SKM-1 treated with dmso at 0.1 percent for 144 hours (cell line): ENCODE results near the gene AKR1A1.

Experiments
- DNase-seq: peaks from one replicate; lab custom pipeline; 2025; ENCODE audit not compliant: unreplicated experiment; lab: John Stamatoyannopoulos, UW

AKR1A1 gene

GRCh38 chr1:45615885-45616284 lies 65.3 kb downstream of the AKR1A1 start:
- DNase-seq, result no peak

DNA sequence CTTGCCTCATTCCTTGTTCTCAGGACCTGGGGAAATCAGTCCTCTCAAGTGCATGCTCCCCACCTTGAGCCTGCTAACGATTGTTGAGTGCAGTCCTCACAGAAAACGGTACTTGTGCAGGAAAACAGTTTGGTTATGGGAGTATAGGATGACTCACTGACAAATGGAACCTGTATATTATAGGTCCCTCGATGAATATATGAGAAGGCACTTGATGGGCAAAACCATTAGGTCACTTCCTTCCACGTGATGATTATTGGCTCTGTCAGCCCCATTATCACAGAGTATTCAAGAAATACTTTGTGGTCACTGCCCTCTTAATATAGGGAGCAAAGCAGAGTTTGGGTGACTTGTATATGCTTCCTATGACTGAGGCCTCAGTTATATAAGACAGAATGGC lies 67.0 kb downstream of the AKR1A1 start:
- no peak for DNase-seq

- DNase-seq, result no peak
These were observed 68.7 kb downstream of the AKR1A1 start for GRCh38 chr1:45619149-45619921.
